ENCODE data around the gene DRGX.

DNA sequence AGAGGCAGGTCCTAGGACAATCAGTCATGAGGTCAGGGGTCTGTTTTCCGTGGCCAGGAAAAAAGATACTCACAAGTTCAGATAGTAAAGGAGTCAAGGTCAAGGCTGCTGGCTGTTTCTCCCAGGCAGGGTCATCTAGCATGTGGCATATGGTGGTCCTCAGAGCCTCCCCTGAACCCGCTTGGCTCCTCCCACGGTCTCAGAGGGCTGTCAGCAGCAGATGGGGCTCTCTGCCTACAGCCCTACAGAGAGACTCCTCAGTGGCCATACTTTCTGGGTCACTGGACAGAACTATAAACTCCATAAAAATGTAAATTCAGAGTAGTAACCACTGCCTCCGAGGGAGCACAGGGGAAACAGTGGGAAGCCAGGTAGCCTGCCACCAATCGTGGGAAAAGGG lies 11.3 kb upstream of the DRGX start:
- TF ChIP-seq, protein P1, sequence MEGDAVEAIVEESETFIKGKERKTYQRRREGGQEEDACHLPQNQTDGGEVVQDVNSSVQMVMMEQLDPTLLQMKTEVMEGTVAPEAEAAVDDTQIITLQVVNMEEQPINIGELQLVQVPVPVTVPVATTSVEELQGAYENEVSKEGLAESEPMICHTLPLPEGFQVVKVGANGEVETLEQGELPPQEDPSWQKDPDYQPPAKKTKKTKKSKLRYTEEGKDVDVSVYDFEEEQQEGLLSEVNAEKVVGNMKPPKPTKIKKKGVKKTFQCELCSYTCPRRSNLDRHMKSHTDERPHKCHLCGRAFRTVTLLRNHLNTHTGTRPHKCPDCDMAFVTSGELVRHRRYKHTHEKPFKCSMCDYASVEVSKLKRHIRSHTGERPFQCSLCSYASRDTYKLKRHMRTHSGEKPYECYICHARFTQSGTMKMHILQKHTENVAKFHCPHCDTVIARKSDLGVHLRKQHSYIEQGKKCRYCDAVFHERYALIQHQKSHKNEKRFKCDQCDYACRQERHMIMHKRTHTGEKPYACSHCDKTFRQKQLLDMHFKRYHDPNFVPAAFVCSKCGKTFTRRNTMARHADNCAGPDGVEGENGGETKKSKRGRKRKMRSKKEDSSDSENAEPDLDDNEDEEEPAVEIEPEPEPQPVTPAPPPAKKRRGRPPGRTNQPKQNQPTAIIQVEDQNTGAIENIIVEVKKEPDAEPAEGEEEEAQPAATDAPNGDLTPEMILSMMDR (IDR thresholded peaks at IDR 0.05) = no peak
- TF ChIP-seq ZFX (IDR thresholded peaks at IDR 0.05; ENCODE audit: borderline replicate concordance) = no peak
